Activated CD4-positive, CD25-positive, alpha-beta regulatory T cell treated with anti-CD3 and anti-CD28 coated beads, Interleukin-2, amount 50 U/mL, for 16 hours (primary cell): ENCODE measurements around the gene HCAR3.

Source experiments
- DNase-seq: peaks from one replicate; pipeline ENCODE4 v3.0.0-alpha.2; 2020; ENCODE audit warnings: low read depth, low spot score

HCAR3 gene

DNA sequence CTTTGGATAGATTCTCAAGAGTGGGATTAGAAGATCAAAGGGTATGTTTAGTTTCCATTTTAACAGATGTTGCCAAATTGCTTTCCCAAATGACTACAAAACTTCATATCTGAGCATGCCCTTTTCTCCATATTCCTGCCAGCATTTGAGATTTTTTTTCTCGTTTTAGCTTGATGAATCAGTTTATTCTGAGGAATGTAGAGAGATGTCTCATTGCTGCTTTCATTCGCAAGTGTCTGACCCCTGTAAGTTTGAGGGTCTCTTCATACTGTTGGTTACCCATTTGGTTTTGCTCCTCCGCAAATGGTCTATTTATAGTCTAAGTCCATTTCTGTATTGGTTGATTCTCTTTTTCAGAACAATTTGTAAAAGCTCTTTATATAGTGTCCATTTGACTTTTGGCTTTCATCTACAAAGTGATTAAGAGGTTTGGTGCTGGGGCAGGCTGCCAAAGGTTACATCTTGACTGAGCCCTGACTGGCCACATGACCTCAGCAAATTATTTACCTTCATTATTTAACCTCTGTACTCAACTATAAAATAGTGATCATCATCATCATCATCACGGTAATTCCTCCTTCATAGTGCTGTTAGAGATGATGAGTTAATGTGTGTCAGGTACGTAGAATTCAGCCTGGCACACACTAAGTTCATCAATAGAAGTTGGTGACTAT lies 47.1 kb downstream of the HCAR3 start:
- no peak for DNase-seq

DNA sequence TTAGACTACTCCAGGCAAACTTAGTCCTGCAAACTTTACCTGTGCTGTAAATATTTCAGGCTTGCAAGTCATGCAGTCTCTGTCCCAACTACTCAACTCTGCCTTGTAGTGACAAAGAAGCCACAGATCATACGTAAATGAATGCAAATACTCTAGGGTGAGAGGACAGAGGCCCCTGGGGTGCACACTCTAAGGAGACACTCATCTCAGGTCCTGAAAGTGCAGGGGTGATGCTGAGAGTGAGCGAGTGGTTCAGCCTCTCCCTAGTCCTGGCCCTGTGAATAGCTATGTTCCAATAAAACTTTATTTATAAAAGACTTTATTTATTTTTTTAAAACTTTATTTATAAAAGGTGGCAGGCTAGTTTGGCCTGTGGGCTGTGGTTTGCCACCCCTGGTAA lies 48.3 kb downstream of the HCAR3 start:
- no peak for DNase-seq

DNA sequence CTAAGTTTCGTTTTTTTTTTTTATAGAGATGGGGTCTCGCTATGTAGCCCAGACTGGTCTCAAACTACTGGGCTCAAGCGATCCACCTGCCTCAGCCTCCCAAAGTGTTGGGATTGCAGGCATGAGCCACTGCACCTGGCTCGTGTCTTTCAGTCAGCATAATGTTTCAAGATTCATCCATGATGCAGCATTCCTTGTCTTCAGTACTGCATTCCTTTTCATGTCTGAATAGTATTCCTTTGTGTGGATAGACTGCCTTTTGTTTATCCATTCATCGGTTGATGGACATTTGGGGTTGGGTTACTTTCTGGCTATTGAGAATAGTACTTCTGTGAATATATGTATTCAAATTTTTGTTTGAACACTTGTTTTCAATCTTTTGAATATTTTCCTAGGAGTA lies 50.9 kb downstream of the HCAR3 start:
- no peak for DNase-seq

DNA sequence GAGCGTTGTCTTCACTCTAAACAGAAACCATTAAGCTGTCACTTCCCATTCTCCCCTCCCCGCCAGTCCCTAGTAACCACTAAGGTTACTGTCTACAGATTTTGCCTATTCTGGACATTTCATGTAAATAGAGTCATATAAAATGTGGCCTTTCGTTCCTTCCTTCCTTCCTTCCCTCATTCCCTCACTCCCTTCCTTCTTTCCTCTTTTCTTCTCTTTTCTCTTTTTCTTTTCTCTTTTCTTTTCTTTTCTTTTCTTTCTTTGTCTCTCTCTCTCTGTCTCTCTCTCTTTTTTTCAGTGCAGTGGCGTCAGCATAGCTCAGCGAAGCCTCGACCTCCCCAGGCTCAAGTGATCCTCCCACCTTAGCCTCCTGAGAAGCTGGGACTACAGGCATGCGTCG lies 51.3 kb downstream of the HCAR3 start:
- no peak for DNase-seq
